GM21619 (cell line): Measurements from ENCODE around the gene FTO.

Experiments
- ATAC-seq: cut with Tn5 transposase; IDR thresholded peaks from one replicate; pipeline ENCODE4 v1.9.1; 2021; ENCODE audit not compliant: unreplicated experiment

Gene FTO

GRCh38 chr16:54068212-54068611 is 364.3 kb downstream of the FTO start:
- ATAC-seq = no peak

- no peak for ATAC-seq
Measured at GRCh38 chr16:54069601-54070239, 365.8 kb downstream of the FTO start.

- no peak for ATAC-seq
Measured at GRCh38 chr16:54070789-54071343, 366.9 kb downstream of the FTO start.

- ATAC-seq = no peak
Measured at GRCh38 chr16:54071514-54071913, 367.6 kb downstream of the FTO start.

GRCh38 chr16:54072237-54072636 is 368.3 kb downstream of the FTO start:
- no peak for ATAC-seq

GRCh38 chr16:54073356-54073755 is 369.4 kb downstream of the FTO start:
- ATAC-seq = no peak

GRCh38 chr16:54075446-54075845 is 371.5 kb downstream of the FTO start:
- no peak for ATAC-seq

- ATAC-seq = no peak
Measured at GRCh38 chr16:54076006-54076504, 372.1 kb downstream of the FTO start.

GRCh38 chr16:54077050-54077821 is 373.3 kb downstream of the FTO start:
- ATAC-seq = no peak

- ATAC-seq = no peak
Measured at GRCh38 chr16:54080524-54081008, 376.6 kb downstream of the FTO start.

- no peak for ATAC-seq
Measured at GRCh38 chr16:54086791-54087190, 382.8 kb downstream of the FTO start.

- no peak for ATAC-seq
Measured at GRCh38 chr16:54090602-54091001, 386.6 kb downstream of the FTO start.

GRCh38 chr16:54093281-54093680 is 389.3 kb downstream of the FTO start:
- no peak for ATAC-seq

GRCh38 chr16:54094641-54095040 is 390.7 kb downstream of the FTO start:
- no peak for ATAC-seq

- no peak for ATAC-seq
Measured at GRCh38 chr16:54096607-54097006, 392.7 kb downstream of the FTO start.

GRCh38 chr16:54097774-54098173 is 393.8 kb downstream of the FTO start:
- no peak for ATAC-seq

GRCh38 chr16:54098247-54098646 is 394.3 kb downstream of the FTO start:
- ATAC-seq = no peak

GRCh38 chr16:54099627-54100026 is 395.7 kb downstream of the FTO start:
- ATAC-seq = no peak

GRCh38 chr16:54102888-54103866 is 399.2 kb downstream of the FTO start:
- no peak for ATAC-seq

GRCh38 chr16:54106057-54106456 is 402.1 kb downstream of the FTO start:
- no peak for ATAC-seq
